ENCODE measurements around the gene C2orf69.
"Not testable (repeated sequence)": the region's sequence is repeated elsewhere in the genome, so short reads cannot be mapped to it uniquely, and the experiment has no call there.

The C2orf69 gene, protein sequence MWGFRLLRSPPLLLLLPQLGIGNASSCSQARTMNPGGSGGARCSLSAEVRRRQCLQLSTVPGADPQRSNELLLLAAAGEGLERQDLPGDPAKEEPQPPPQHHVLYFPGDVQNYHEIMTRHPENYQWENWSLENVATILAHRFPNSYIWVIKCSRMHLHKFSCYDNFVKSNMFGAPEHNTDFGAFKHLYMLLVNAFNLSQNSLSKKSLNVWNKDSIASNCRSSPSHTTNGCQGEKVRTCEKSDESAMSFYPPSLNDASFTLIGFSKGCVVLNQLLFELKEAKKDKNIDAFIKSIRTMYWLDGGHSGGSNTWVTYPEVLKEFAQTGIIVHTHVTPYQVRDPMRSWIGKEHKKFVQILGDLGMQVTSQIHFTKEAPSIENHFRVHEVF
- total RNA-seq: 37.2 to 42.4 reads per million in 2 donors

DNA sequence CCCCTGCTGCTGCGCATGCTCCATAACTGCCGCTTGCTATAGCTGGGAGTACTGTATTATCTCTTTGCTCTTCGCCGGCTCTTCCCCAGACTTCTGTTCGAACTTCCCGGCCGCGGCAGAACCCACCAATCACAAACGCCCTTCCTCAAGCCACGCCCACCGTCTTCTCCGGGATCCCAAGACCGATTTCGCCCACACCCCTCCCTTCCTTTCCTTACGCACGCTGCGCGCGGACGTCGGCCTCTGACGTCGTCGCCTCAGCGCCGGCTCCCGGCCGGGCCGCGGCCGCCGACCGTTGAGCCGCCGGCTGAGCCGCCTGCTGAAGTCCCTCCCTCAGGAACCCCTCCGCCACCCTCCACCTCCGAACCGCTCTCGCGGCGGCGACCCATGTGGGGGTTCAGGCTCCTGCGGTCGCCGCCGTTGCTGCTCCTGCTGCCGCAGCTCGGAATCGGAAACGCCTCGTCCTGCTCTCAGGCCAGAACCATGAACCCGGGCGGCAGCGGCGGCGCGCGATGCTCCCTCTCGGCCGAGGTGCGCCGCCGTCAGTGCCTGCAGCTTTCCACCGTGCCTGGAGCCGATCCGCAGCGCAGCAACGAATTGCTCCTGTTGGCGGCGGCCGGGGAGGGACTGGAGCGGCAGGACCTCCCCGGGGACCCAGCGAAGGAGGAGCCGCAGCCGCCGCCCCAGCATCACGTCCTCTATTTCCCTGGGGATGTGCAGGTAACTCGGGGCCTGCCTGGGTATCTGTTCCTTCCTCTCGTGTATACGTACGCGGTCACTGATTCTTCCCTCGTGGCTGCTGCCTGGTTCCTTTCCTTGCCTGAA lies at the start of gene C2orf69:
Gene C2orf69, plus strand, starts transcription at position 242 of the 825 bp plus-strand sequence. Its CDS starts 146 bp downstream, at position 388.
- peak; percentile 73 to 96 (median 85) for DNase-seq

DNA sequence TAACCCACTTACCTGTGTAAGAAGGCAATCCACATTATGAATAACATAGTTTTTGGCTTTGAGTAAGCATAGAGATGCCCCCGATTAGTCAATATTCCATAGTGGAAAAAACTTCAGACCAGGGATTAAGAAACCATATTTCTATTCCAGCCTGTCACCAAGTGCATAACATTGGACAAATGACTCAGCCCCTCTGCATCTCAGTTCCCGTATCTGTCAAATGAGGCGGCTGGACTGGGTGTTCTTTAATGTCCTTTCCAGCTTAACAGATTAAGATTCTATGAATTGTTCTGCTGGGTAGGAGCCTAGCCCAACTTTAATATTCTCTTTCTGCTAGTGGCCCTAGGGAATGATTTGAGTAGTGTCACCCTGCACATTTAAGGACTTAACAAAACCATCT lies 48.3 kb upstream of the C2orf69 start:
- DNase-seq: no peak

DNA sequence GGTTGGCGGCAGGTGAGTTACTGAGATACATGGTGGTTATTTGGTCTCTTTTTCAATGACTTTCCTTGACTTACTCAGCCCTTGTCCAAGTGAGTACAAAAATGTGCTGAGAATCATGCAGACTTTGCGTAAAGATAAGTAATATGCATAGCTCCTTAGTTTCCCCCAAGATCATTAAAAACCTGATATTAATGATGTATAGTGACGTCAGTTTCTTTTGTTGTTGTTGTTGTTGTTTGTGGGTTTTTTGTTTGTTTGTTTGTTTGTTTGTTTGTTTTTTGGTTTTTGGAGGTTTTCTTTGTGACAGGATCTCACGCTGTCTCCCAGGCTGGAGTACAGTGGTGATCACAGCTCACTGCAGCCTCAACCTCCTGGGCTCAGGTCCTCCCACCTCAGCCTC lies 45.2 kb upstream of the C2orf69 start:
- DNase-seq: no peak

DNA sequence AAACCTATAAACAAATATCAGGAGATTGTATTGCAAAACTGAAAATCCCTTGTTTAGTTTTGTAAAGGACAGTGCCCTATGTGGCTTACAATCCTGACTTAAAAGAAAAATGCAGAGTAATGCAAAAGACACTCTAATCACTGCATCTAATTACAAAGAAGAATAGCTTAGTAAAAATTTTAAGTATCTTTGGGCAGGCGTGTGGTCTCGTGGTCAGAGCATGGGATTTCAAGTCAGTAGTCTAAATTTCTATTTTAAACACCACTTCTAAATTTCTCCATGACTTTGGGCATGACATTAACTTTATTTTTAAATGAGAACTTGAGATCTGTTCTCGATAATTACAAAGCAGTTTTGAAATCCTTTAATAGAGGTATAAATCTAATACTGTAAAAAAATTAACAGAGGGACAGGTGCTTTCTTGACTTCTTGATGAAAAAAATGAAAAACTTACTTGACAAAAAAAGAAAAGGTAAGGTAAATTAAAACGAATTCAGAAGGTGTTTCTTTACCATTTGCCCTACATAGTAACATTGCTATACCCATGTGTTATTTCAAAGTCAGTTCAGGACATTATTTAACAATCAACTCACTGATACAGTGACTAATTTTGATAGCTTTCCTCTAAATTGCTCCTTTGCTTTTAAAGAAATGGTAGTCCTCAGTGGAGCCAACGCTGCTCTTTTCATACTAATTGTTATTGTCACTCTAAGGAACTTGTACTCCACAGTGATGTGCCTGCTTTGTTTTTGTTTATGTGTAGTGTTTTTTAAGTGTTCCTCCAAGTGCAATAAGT lies 42.5 kb upstream of the C2orf69 start:
- no peak for DNase-seq

DNA sequence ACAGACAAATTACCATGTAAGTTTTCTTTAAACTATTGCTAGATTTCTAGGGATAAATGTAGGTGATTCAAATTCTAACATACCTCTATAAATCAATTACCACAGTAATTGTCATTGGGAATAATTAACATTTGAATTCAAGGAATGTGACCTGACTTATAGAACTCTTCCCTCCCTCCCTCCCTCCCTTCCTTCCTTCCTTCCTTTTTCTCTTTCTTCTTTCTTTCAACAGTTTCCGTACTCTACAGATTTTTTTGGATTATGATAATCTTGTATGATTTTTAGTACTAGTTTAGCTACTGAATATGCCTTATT lies 41.9 kb upstream of the C2orf69 start:
- no peak for DNase-seq

DNA sequence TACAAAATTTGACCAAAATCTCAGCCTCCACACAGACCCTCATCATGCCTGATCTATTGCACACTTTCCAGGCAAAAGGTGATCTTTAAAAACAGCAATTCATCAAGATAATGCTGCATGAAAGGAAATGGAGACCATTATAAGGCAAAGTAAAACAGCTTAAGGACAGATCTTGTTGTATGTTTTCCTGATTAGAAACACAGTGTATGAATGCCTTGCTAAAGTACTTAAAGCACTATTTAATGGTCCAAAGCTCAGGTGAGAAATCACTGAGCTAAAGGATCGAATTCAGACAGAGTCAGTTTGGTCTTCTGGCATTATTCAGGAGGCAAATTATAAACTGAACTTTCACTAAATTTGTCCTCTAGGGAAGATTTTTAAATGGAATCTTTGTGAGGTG lies 41.4 kb upstream of the C2orf69 start:
- no peak for DNase-seq

DNA sequence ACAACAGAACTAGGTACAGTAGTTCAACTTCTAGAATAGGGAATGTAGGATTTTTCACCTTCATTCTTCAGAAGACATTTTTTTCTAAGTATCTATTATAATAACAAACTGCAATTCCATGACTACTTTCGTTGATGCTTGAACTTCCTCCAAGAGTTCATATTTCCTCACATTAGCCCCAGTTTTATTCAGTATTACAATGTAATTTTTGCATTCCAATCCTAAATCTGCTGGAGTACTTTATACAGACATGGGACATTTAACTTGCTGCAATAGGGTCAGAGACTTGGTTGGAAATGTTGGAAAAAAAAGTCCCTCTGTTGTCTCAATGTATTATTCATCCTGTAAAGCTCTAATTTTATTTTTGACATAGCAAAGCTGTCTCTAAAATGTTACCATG lies 40.5 kb upstream of the C2orf69 start:
- DNase-seq: no peak

DNA sequence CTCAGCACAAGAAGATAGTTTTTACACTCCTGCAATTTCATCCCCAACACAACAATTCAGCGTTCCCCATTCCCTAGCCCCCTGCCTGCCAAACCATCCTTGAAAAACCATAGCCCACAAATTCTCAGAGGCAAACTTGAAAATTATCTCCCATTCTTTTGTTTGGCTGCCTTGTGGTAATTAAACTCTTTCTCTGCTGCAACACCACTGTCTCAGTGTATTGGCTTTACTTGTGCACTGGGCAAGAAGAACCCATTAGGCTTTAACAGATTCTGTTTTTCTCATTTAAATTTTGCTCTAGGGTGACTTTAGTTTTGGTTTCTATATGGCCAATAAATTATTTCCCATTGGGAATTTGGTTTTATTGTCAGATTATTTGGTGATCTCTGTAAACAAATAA lies 36.9 kb upstream of the C2orf69 start:
- no peak for DNase-seq

DNA sequence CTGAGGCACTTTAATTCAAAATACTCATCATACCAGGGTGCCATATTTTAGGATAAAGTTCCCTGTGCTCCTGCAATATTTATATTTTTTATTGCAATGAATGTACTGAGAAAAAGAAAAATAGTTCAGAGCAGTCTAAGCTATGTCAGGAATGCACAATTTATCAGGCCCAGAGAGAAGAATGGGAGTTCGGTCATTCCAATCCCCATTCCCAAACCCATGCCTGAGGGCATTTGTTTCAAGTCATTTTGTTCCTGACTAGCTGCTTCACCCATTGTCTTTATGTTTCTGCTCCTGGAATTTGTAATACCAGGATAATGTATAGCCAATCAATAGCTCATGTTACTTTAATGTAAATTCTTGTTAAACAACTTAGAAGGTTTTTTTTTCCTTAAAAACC lies 35.7 kb upstream of the C2orf69 start:
- DNase-seq: no peak

DNA sequence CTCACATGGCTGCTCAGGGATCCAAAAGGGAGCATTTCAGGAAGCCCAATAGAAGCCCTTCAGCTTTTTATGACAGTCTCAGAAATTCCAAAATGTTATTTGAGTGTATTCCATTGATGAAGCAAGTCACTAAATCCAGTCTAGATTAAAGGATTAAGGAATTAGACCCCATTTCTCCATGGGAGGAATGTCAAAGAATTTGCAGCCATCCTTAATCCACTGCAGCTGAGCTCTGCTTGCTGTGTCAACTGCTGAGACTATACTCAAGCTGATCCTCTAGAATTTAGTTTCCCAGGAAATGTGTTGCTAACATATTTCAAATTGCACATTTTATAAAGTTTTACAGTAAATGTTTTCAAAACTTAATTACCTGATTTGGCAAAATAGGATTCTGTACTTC lies 28.4 kb upstream of the C2orf69 start:
- DNase-seq: no peak

DNA sequence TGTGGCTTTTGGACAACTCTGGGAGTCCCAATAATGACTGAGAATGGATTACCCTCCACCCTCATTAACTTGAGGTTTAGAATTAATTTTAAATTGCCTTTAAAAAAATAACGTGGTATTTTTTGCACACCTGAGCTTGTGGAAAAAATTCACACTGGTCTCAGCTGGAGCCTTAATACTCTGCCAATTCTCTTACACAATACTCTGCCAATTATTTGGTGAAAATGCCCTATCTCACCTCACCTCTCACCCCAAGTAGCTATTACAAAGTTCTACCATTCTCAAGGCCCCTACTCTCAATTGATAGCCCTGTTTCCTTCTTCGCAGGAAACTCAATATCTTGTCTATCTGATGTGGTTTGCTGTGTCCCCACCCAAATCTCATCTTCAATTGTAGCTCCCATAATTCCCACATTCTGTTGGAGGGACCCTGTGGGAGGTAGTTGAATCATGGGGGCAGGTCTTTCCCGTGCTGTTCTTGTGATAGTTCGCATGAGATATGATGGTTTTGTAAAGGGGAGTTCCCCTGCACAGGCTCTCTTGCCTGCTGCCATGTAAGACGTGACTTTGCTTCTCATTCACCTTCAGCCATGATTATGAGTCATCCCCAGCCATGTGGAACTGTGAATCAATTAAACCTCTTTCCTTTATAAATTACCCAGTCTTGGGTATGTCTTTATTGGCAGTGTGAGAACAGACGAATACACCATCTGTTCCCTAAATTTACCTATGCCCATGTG lies 27.4 kb upstream of the C2orf69 start:
- peak in 1 of 5 experiments; percentile 6 for DNase-seq

DNA sequence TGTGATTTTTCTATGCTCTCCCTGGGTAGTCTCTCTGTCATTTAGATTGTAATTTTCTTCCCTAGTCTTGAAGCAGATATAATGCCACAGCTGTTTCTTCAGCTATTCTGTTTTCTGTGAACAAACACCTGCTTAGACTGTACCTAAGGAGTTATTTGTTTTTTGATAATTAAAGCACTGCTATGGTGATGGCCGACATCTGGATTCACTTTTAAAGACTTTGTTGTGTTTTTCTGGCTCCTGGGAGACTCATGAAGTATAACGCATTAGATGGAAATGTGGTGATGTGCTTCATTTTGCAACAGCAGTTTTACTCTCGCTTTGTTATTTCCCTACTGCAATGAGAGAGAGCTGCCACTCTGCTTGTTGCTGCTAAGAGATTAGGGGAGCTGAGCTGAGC lies 15.7 kb upstream of the C2orf69 start:
- no peak for DNase-seq

DNA sequence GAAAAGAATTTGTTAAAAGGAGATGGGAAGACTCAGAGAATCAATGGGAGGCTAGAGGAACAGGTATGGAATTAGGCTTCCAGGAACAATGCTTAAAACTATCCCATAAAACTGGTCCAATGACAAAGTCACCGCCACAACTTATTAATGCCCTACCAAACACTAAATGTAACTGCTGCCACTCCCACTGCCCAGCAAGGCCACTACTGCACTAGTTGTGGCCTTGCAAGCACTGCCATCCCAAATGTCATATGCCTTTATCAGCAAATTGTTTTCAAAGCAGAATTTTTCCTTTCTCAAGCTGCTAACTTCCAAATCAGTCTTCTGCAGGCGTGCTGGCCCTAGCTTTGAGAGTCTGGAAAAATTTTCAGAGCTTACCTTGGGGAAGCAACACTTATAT lies 14.5 kb upstream of the C2orf69 start:
- DNase-seq: no peak

DNA sequence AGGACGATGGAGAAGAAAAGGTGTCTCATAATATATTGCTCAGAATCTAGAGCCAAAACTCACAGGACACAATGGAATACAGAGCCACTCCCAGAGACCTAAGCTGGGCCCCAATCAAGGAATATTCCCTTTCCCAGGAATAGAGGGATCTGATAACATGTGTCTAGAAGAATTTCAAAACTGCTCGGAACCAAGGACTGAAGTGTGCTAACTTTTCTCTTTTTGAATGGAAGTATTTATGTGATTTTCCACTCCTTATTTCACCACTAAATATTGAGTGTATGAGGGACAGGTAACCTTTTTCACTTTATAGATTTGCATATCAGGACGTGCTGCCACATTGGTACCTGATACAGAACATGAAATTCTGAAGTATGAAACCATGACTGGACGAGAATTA lies 9.2 kb upstream of the C2orf69 start:
- DNase-seq: no peak

DNA sequence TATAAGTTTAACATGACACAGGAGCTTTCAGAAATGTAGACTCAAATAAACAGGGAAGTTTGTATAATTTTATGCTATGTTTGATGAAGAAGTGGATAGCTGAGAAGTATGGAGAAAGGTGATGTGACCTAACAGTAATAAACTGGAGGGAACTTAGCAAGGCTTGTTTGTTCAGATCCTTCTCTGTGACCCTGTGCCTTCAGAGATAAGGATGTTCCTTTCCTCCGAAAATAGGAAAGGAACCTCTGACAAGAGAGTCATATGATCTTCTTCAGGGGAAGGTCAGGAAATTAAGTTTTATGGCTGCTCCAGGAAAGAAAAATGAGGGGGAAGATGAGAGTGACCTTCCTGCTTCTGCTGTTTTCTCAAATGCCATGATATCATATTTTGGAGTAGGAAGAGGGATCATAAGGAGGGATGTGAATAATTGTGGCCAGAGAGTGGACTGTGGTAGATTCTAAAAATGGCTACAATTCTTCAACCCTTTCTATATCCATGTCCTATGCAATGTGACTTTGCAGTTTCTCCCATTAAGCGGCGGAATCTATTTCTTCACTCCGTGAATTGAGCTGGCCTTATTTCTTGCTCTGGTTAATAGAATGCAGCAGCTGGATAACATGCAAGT lies 8.5 kb upstream of the C2orf69 start:
- DNase-seq: no peak

DNA sequence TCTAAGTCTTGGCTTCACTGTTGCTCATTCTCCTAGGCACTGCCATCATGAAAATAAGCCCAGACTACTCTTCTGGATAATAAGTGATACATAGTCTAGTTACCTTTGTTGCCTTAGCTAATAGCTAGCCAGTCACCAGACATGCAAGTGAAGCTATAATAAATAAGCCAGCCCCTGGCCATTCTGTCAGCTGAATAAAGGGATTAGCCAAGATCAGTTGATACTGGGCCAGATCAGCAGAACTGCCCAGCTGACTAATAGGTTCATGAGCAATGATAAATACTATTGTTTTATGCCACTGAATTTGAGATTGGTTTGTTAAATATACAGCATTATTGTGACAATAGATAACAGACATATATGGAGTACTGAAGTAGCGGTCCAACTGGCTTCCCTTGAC lies 8.0 kb upstream of the C2orf69 start:
- DNase-seq: no peak

DNA sequence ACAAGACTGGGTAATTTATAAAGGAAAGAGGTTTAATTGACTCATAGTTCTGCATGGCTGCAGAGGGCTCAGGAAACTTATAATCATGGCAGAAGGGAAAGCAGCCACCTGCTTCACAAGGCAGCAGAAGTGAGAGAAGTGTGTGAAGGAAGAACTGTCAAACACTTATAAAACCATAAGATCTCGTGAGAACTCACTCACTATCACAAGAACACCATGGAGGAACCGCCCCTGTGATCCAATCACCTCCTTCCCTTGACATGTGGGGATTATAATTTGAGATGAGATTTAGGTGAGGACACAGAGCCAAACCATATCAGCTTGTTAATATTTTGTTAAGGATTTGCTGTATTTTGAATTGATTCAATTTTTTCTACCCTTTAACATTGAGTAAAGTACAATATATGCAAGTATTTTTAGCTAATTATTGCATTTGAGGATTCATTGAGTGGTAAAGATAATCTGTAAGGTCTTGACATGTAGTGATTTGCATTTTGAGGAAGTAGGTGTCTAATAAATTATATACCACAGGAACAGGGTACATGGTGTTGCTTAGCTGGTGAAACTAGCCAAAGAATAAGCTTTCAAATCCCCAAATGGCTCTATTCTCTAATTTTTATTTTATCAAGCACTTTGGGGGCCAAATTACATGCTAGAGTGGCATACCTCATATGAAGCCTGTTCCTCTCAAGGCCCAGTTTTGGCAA lies 3.9 kb upstream of the C2orf69 start:
- no peak for DNase-seq

DNA sequence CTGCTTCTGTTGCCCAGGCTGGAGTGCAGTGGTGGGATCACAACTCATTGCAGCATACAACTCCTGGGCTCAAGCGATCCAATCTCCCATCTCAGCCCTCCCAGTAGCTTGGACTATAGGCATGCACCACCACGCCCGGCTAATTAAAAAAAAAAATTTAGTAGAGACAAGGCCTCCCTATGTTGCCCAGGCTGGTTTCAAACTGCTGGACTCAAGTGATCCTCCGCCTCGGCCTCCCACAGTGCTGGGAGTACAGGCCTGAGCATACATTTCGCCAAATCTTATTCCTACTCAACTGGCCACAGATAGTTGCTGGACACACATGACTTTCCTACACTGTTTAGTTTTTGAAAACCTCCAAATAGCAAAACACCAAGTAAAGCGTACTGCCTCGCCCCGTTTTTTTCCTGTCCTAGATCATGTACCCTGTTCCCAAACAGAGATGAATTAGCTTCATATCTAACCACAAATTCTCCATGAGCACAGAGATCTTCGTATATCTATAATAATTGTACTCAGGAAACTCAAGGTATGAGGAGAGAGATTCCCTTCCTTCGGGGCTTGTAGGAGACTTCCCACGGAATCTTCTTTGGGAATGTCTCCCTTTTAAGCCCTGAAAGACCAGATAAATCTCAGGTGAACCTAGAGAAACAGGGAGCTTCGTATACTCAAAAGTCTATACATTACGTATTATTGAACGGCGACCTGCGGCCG lies 598 bp upstream of the C2orf69 start:
- DNase-seq: no peak

DNA sequence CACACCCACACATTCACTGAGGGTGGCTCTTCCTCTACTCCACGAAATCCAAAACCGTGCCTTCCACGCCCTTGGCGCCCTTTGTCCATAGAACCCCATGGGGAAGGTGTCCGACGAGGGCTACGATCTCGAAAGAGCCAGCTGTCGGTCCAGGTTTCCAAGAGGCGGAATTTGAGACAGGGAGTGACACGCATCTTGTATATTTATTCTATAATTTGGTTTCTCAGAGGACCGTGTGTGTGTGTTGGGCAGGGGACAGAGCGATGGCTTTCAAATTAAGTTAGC lies 726 bp downstream of the C2orf69 start:
- DNase-seq: no peak

DNA sequence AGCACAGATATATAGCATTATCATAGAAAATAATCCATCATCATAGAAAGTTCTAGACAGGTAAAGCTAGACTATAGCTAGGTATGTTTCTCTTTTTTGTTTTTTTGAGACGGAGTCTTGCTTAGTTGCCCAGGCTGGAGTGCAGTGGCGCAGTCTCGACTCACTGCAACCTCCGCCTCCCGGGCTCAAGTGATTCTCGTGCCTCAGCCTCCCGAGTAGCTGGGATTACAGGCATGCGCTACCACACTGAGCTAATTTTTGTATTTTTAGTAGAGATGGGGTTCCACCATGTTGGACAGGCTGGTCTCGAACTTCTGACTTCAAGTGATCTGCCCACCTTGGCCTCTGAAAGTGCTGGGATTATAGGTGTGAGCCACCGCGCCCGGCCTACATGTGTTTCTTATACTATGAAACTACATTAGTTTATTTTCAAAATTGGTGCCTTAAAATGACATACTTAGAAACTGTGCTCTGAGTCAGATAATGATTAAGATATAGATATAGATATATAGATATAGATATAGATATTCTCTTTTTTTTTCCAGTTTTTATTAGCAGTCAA lies 1.5 kb downstream of the C2orf69 start:
- not testable (repeated sequence) for DNase-seq
